Spleen (tissue), 7 donors: ENCODE data around the gene DAB1.
"Not testable (repeated sequence)": the region's sequence is repeated elsewhere in the genome, so short reads cannot be mapped to it uniquely, and the experiment has no call there.

Experiments used
- POLR2A ChIP-seq, 3 donors: fragments of 450-650 bp; IDR thresholded peaks; one replicate each; pipeline ENCODE4 v1.5.1; 2017; ENCODE audit warnings: antibody characterized with exemption in 3 of 3, mild to moderate bottlenecking in 1 of 3
- POLR2AphosphoS5 ChIP-seq, 3 donors: sonication (generic); formaldehyde crosslinking; IDR thresholded peaks; one replicate each; pipeline ENCODE4 v1.5.1; 2017; ENCODE audit warnings: antibody characterized with exemption in 3 of 3
- TF ChIP-seq, protein P1 (sequence below), 11 experiments: fragments of 200-600 bp in 7 of 11; fragments of 450-650 bp in 4 of 11; sonication (generic) in 4 of 11; IDR thresholded peaks in 8 of 11; conservative IDR thresholded peaks in 3 of 11; 1 replicate in 7 of 11; 2 replicates in 4 of 11; pipeline versions ENCODE4 v1.4.0 to v1.8.0; 2016 to 2021; ENCODE audit warnings: antibody characterized with exemption in 11 of 11, inconsistent platforms in 4 of 11, mild to moderate bottlenecking in 1 of 11
- donor health status: DM: no; HTN: no; CAD: no; lungs with moderate emphysema.
- donor health status: DM: no; HTN: no; CAD: no.
- donor health status: DM: no; HTN: no; CAD: no.

DNA sequence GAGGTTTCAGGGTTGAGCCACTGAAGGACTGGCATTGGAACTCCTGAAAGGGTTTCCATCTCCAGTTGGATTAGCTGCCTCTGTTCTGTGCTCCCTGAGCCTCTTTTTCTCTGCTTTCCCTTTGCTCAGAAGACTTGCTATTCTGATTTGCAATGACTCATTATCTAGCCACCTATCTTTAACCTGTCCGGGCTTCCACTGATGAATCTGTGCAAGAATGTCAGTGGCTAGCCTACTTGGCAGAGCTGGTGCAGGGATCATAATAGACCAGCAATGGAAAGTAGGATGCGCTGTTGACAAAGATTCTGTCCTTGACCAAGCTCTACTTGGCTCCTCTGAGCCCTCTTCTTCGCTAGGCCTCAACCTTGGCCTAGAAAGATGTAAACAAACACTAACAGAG, 336.2 kb downstream of the DAB1 start:
- TF ChIP-seq, protein P1, sequence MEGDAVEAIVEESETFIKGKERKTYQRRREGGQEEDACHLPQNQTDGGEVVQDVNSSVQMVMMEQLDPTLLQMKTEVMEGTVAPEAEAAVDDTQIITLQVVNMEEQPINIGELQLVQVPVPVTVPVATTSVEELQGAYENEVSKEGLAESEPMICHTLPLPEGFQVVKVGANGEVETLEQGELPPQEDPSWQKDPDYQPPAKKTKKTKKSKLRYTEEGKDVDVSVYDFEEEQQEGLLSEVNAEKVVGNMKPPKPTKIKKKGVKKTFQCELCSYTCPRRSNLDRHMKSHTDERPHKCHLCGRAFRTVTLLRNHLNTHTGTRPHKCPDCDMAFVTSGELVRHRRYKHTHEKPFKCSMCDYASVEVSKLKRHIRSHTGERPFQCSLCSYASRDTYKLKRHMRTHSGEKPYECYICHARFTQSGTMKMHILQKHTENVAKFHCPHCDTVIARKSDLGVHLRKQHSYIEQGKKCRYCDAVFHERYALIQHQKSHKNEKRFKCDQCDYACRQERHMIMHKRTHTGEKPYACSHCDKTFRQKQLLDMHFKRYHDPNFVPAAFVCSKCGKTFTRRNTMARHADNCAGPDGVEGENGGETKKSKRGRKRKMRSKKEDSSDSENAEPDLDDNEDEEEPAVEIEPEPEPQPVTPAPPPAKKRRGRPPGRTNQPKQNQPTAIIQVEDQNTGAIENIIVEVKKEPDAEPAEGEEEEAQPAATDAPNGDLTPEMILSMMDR (IDR thresholded peaks at IDR 0.05 in 8 of 11, conservative IDR thresholded peaks at IDR 0.05 in 3 of 11), result not testable (repeated sequence)
- TF ChIP-seq POLR2AphosphoS5, POLR2A (IDR thresholded peaks at IDR 0.05): not testable (repeated sequence)
